Esophagus squamous epithelium (tissue), 5 donors: Measurements from ENCODE around the gene SSH2. TPM values are rescaled to one million over a fixed set of nuclear protein-coding genes. Genes with fewer than 3 reads are reported as not detected.
A peak's percentile ranks its signal among the peaks of the same experiment; 100 is the strongest.

ENCODE experiments used
- DNase-seq: peaks from one replicate; lab custom pipeline; 2025; lab: John Stamatoyannopoulos, UW
- H3K27ac ChIP-seq, 4 donors: fragments of 200-600 bp; sonication (generic); one replicate each; pipeline ENCODE4 v1.5.1; 2016 to 2019; ENCODE audit warnings: mild to moderate bottlenecking in 1 of 4
- H3K27me3 ChIP-seq, 4 donors: fragments of 200-600 bp; sonication (generic); 1 replicate in 3 of 4; 2 replicates in 1 of 4; pipeline versions ENCODE4 v1.5.1 to v1.6.0; 2017 to 2021; ENCODE audit warnings: antibody characterized with exemption in 1 of 4
- H3K36me3 ChIP-seq, 3 donors: fragments of 200-600 bp; sonication (generic); one replicate each; pipeline ENCODE4 v1.5.1; 2016 to 2019
- H3K4me1 ChIP-seq, 3 donors: fragments of 200-600 bp; sonication (generic); one replicate each; pipeline ENCODE4 v1.5.1; 2017 to 2019
- H3K4me3 ChIP-seq, 4 donors: fragments of 200-600 bp; sonication (generic); 1 replicate in 3 of 4; 2 replicates in 1 of 4; pipeline ENCODE4 v1.5.1; 2016 to 2019; ENCODE audit warnings: mild to moderate bottlenecking in 2 of 4, moderate library complexity in 1 of 4
- H3K9me3 ChIP-seq, 3 donors: fragments of 200-600 bp; sonication (generic); one replicate each; pipeline ENCODE4 v1.5.1; 2016 to 2019
- CTCF ChIP-seq, 6 experiments: fragments of 450-650 bp in 4 of 6; fragments of 200-600 bp in 2 of 6; sonication (generic) in 2 of 6; IDR thresholded peaks; one replicate each; pipeline ENCODE4 v1.5.1; 2016 to 2019; ENCODE audit warnings: antibody characterized with exemption in 6 of 6, mild to moderate bottlenecking in 4 of 6, moderate library complexity in 4 of 6
- POLR2A ChIP-seq, 4 donors: fragments of 450-650 bp; IDR thresholded peaks; one replicate each; pipeline ENCODE4 v1.6.1; 2017; ENCODE audit warnings: antibody characterized with exemption in 4 of 4, mild to moderate bottlenecking in 4 of 4, moderate library complexity in 3 of 4
- WGBS, 2 donors: methylation state at CpG; one replicate each; pipeline ENCODE4 v1.1.5; 2018; 5-methylcytosine and 5-hydroxymethylcytosine counted together
- intact Hi-C: fragments of 100-400 bp; cut with DNase I; formaldehyde crosslinking; loops from one replicate; pipeline ENCODE4 v1.15.0; 2022
- total RNA-seq, 4 donors: library from RNA; depleted of rRNA; stranded (reverse); fragments of >200 nt; gene quantifications; one replicate each; pipeline ENCODE4 v1.1.0, GENCODE V29; 2016
- donor health status: DM: yes; HTN: yes; CAD: no.

SSH2 gene
- total RNA-seq, 4 donors from 2014 or later: 9.4 to 29.4 (median 13.2) TPM

DNA sequence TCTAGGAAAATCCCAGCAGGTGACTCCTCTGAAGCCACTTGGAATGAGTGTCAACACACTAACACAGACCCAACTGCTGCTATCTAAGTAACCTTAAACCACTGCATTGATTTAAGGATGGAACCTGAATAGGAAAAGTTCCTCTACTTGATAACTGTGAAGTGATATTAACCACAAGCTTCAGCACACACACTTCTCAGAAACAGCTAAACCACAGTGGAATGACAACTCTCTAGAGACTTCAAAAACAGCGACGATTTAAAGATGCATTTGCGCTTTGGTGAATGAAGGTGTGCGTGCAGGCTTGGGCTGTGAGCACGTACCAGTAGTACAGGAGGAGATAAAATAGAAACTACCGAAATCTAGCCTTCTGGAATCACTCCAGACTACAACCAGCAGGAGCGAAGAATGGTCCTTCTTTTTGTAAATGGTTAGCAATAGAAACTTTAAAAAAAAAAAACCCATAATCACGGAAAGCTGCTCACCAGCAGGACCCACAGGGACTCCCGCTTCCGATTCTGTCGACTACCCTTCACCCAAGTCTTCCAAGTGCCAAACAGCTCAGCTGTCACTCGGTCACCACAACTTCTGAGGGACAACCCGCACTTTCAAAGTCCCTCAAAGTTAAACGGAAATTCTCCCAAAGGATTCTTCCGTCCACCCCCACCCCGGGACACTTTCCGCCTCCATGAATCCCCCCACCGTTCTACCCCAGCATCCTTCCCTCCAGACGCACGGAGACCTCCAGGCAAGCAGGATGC is 169.6 kb downstream of the SSH2 start:
- 7 to 15% methylated on average over 17 to 18 of the region's 20 CpGs for WGBS, 2 donors
- no peak for DNase-seq
- peak overlapping the region; percentile 61 to 81 (median 70) for H3K4me3 ChIP-seq

GRCh38 chr17:29758255-29758654 is 171.8 kb downstream of the SSH2 start:
- 81 to 90% methylated on average over 2 of the region's 2 CpGs for WGBS, 2 donors
- peaks cover 0 to 35% (median 0%) of the 10 kb centered on the region in 3 donors for H3K4me1 ChIP-seq
- TF ChIP-seq POLR2A (IDR thresholded peaks at IDR 0.05) (no peak), CTCF (IDR thresholded peaks at IDR 0.05) (no peak)
- DNase-seq: no peak
- intact Hi-C loops: no loop called here
- H3K27ac ChIP-seq: no peak overlapping the region
- H3K27me3 ChIP-seq: no peaks in the 10 kb centered on the region
- no peaks in the 10 kb centered on the region for H3K9me3 ChIP-seq
- peaks cover 0 to 11% (median 0%) of the 10 kb centered on the region in 3 donors for H3K36me3 ChIP-seq
- peak overlapping the region in 2 of 4 donors; percentile 73 to 81 for H3K4me3 ChIP-seq

More for the DNA sequence above, 169.6 kb downstream of the SSH2 start:
- Histone ChIP-seq H3K9me3 (no peaks in the 10 kb centered on the region), H3K36me3 (peaks cover 0 to 6% (median 0%) of the 10 kb centered on the region in 3 donors), H3K27me3 (no peaks in the 10 kb centered on the region), H3K27ac (peak overlapping the region; percentile 75 to 87 (median 86)), H3K4me1 (peaks cover 0 to 35% (median 0%) of the 10 kb centered on the region in 3 donors)
- TF ChIP-seq CTCF (IDR thresholded peaks at IDR 0.05): no peak
- TF ChIP-seq POLR2A (IDR thresholded peaks at IDR 0.05): peak in 1 of 4 donors; percentile 9
- intact Hi-C loops: no loop called here

GRCh38 chr17:29757788-29758187 is 172.2 kb downstream of the SSH2 start:
- intact Hi-C loops: no loop called here
- no peak overlapping the region for H3K4me3 ChIP-seq
- WGBS, 2 donors: 86 to 93% methylated on average over 2 to 4 of the region's 4 CpGs
- DNase-seq: no peak
- H3K27ac ChIP-seq: no peak overlapping the region
- no peaks in the 10 kb centered on the region for H3K27me3 ChIP-seq
- TF ChIP-seq POLR2A (IDR thresholded peaks at IDR 0.05) (no peak), CTCF (IDR thresholded peaks at IDR 0.05) (no peak)
- H3K36me3 ChIP-seq: peaks cover 0 to 15% (median 0%) of the 10 kb centered on the region in 3 donors
- no peaks in the 10 kb centered on the region for H3K9me3 ChIP-seq
- peaks cover 0 to 35% (median 0%) of the 10 kb centered on the region in 3 donors for H3K4me1 ChIP-seq

GRCh38 chr17:29753845-29754439 is 176.1 kb downstream of the SSH2 start:
- intact Hi-C loops: no loop called here
- DNase-seq: no peak
- 85 to 89% methylated on average over 1 to 2 of the region's 2 CpGs for WGBS, 2 donors
- Histone ChIP-seq H3K36me3 (peaks cover 0 to 20% (median 0%) of the 10 kb centered on the region in 3 donors), H3K4me3 (no peak overlapping the region), H3K27me3 (no peaks in the 10 kb centered on the region), H3K9me3 (no peaks in the 10 kb centered on the region), H3K4me1 (peaks cover 0 to 20% (median 0%) of the 10 kb centered on the region in 3 donors), H3K27ac (no peak overlapping the region)
- no peak for TF ChIP-seq POLR2A (IDR thresholded peaks at IDR 0.05)
- TF ChIP-seq CTCF (IDR thresholded peaks at IDR 0.05): no peak
